Lung microvascular endothelial cell (primary cell): ENCODE data around the gene PADI3. TPM values are rescaled to one million over a fixed set of nuclear protein-coding genes. Genes with fewer than 3 reads are reported as not detected.

Experiments used
- DNase-seq, 2 donors: peaks; one replicate each; pipeline versions ENCODE4 v3.0.0 to v3.0.0-alpha.2; 2010; ENCODE audit warnings: low read depth in 2 of 2
- total RNA-seq: library from RNA; depleted of rRNA; stranded (reverse); fragments of >200 nt; gene quantifications from 2 replicates; pipeline ENCODE4 v1.2.1, GENCODE V29; 2014

Gene PADI3
- total RNA-seq, 1 donor from 2014 or later: under 0.01 TPM

GRCh38 chr1:17330856-17331255 lies 82.0 kb downstream of the PADI3 start:
- no peak for DNase-seq

- no peak for DNase-seq
Measured at GRCh38 chr1:17333081-17333480, 84.2 kb downstream of the PADI3 start.

Other genes starting within 250 kb of the PADI3 start
- 25.1 and 44.6 TPM in 2 replicates for gene ATP13A2, start 237.2 kb upstream of the PADI3 start, total RNA-seq
- 139 and 146 TPM in 2 replicates for gene SDHB, start 195.1 kb upstream of the PADI3 start, total RNA-seq
- gene PADI2, start 129.6 kb upstream of the PADI3 start, total RNA-seq: under 0.01 and 0.22 TPM in 2 replicates
- gene PADI1, start 44.0 kb upstream of the PADI3 start, total RNA-seq: under 0.01 TPM in 1 of 2 replicates, not detected in the other
- gene PADI4, start 59.1 kb downstream of the PADI3 start, total RNA-seq: not detected in 2 replicates
- not detected in 2 replicates for gene PADI6, start 123.1 kb downstream of the PADI3 start, total RNA-seq
- gene RCC2, start 190.6 kb downstream of the PADI3 start, total RNA-seq: 54.5 and 80.2 TPM in 2 replicates